ENCODE results near the gene ANKRD33B. TPM values are rescaled to one million over a fixed set of nuclear protein-coding genes. Genes with fewer than 3 reads are reported as not detected.

ANKRD33B gene
- total and polyA plus RNA-seq, 9 of the 15 experiments (the other 6 are each of a cell fraction or from before 2014, with no cell fraction given), result 0.10 to 1.7 (median 0.40) TPM

DNA sequence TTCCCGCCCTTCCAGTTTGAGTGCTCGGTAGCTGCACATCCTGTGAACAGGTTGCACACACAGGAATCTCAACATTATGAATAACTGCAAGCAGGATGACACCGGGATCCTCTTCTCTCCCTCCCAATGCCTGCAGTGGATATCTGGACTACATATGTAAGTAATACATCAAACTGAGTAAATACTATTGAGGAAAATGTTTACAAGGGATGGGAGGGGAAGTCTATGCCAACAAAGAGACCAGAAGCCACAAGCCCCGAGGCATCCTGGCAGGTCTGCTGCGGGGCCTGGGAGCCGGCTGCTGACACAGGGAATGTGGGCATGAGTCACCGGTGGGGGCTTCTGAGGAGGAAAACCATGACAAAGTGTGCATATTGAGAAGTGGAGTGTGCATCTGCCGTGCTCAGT lies 8.6 kb upstream of the ANKRD33B start:
- BruUV-seq (replicated peaks), result no TSS peak
- POLR2A ChIA-PET, result no interaction called here
- peak in 1 of 4 experiments; percentile 7 for DNase-seq (ENCODE audit: extremely low read depth in 1 of 4, low spot score in 3 of 4)
- Histone ChIP-seq H4K20me1 (replicated peaks; ENCODE audit: control insufficient read depth, insufficient read depth, low read length) (peaks cover 5% of the 10 kb centered on the region), H3K9ac (ENCODE audit: insufficient read depth in 1 of 2, low read depth in 2 of 2, low read length in 2 of 2) (no peak overlapping the region), H3K79me2 (ENCODE audit: control insufficient read depth, insufficient read depth, low read length) (no peaks in the 10 kb centered on the region), H3K36me3 (ENCODE audit: control insufficient read depth, insufficient read depth, low read length) (no peaks in the 10 kb centered on the region), H3K9me3 (replicated peaks; ENCODE audit: control insufficient read depth, insufficient read depth, low read depth, low read length) (no peaks in the 10 kb centered on the region), H3K9me1 (ENCODE audit: control insufficient read depth, insufficient read depth, low read length) (no peaks in the 10 kb centered on the region), H2AFZ (ENCODE audit: low read depth, low read length) (no peak overlapping the region), H3K27ac (ENCODE audit: extremely low read depth, low read depth, low read length) (no peak overlapping the region), H3K4me1 (replicated peaks in 1 of 2; ENCODE audit: control insufficient read depth in 2 of 2, insufficient read depth in 2 of 2, low read length in 2 of 2) (no peaks in the 10 kb centered on the region; a peak in 1 of 5 replicates), H3K4me2 (ENCODE audit: insufficient read depth, low read length) (no peak overlapping the region), H3K4me3 (no peak overlapping the region), H3K27me3 (ENCODE audit: control insufficient read depth in 2 of 2, insufficient read depth in 2 of 2, low read length in 2 of 2) (peaks cover 55 to 75% of the 10 kb centered on the region in 2 experiments)
- in situ Hi-C loops (cut with MboI), result no loop called here
- CTCF ChIA-PET (ENCODE audit: low intra/inter-chr PET ratio), result no interaction called here
- no peak for TF ChIP-seq MTA1 (IDR thresholded peaks at IDR 0.05; ENCODE audit: borderline replicate concordance)
- TF ChIP-seq ZNF23 (CRISPR knock-in tag; IDR thresholded peaks at IDR 0.05), result no peak
- TF ChIP-seq, protein P1, sequence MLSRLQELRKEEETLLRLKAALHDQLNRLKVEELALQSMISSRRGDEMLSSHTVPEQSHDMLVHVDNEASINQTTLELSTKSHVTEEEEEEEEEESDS (CRISPR knock-in tag; IDR thresholded peaks at IDR 0.05), result no peak
- TF ChIP-seq, protein P2, sequence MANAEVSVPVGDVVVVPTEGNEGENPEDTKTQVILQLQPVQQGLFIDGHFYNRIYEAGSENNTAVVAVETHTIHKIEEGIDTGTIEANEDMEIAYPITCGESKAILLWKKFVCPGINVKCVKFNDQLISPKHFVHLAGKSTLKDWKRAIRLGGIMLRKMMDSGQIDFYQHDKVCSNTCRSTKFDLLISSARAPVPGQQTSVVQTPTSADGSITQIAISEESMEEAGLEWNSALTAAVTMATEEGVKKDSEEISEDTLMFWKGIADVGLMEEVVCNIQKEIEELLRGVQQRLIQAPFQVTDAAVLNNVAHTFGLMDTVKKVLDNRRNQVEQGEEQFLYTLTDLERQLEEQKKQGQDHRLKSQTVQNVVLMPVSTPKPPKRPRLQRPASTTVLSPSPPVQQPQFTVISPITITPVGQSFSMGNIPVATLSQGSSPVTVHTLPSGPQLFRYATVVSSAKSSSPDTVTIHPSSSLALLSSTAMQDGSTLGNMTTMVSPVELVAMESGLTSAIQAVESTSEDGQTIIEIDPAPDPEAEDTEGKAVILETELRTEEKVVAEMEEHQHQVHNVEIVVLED (CRISPR knock-in tag; IDR thresholded peaks at IDR 0.05), result no peak
- TF ChIP-seq ZNF175 (CRISPR knock-in tag; IDR thresholded peaks at IDR 0.05; ENCODE audit: low read depth), result no peak
- TF ChIP-seq, protein P3, sequence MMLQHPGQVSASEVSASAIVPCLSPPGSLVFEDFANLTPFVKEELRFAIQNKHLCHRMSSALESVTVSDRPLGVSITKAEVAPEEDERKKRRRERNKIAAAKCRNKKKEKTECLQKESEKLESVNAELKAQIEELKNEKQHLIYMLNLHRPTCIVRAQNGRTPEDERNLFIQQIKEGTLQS (IDR thresholded peaks at IDR 0.05), result peak; percentile 27; the same call in 1 of the 2 replicates
- TF ChIP-seq, protein P3 (CRISPR knock-in tag; conservative IDR thresholded peaks at IDR 0.05), result no peak
- TF ChIP-seq HNRNPUL1 (IDR thresholded peaks at IDR 0.05; ENCODE audit: low read length), result no peak
- TF ChIP-seq SNRNP70 (optimal IDR thresholded peaks at IDR 0.05; ENCODE audit: low read depth, low read length), result no peak
- no peak for TF ChIP-seq ZNF695 (CRISPR knock-in tag; IDR thresholded peaks at IDR 0.05)
- FAIRE-seq, result no peak
- intact Hi-C loops (cut with micrococcal nuclease), result no loop called here
- ATAC-seq, result no peak
- WGBS (ENCODE audit: insufficient coverage, low coverage, missing lambda C conversion rate), result 3% methylated on average over 8 of the region's 8 CpGs

Data from K562 (cell line).